ENCODE measurements around the gene SV2C.

- TF ChIP-seq SP1 (CRISPR knock-in tag; conservative IDR thresholded peaks at IDR 0.05): no peak
- TF ChIP-seq ATF1 (CRISPR knock-in tag; IDR thresholded peaks at IDR 0.05): no peak
- TF ChIP-seq, protein P1, sequence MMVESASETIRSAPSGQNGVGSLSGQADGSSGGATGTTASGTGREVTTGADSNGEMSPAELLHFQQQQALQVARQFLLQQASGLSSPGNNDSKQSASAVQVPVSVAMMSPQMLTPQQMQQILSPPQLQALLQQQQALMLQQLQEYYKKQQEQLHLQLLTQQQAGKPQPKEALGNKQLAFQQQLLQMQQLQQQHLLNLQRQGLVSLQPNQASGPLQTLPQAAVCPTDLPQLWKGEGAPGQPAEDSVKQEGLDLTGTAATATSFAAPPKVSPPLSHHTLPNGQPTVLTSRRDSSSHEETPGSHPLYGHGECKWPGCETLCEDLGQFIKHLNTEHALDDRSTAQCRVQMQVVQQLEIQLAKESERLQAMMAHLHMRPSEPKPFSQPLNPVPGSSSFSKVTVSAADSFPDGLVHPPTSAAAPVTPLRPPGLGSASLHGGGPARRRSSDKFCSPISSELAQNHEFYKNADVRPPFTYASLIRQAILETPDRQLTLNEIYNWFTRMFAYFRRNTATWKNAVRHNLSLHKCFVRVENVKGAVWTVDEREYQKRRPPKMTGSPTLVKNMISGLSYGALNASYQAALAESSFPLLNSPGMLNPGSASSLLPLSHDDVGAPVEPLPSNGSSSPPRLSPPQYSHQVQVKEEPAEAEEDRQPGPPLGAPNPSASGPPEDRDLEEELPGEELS (CRISPR knock-in tag; IDR thresholded peaks at IDR 0.05): no peak
- no peak for TF ChIP-seq TCF7 (CRISPR knock-in tag; IDR thresholded peaks at IDR 0.05; ENCODE audit: low read depth)
- TF ChIP-seq JUN (CRISPR knock-in tag; IDR thresholded peaks at IDR 0.05): no peak
- TF ChIP-seq, protein P2, sequence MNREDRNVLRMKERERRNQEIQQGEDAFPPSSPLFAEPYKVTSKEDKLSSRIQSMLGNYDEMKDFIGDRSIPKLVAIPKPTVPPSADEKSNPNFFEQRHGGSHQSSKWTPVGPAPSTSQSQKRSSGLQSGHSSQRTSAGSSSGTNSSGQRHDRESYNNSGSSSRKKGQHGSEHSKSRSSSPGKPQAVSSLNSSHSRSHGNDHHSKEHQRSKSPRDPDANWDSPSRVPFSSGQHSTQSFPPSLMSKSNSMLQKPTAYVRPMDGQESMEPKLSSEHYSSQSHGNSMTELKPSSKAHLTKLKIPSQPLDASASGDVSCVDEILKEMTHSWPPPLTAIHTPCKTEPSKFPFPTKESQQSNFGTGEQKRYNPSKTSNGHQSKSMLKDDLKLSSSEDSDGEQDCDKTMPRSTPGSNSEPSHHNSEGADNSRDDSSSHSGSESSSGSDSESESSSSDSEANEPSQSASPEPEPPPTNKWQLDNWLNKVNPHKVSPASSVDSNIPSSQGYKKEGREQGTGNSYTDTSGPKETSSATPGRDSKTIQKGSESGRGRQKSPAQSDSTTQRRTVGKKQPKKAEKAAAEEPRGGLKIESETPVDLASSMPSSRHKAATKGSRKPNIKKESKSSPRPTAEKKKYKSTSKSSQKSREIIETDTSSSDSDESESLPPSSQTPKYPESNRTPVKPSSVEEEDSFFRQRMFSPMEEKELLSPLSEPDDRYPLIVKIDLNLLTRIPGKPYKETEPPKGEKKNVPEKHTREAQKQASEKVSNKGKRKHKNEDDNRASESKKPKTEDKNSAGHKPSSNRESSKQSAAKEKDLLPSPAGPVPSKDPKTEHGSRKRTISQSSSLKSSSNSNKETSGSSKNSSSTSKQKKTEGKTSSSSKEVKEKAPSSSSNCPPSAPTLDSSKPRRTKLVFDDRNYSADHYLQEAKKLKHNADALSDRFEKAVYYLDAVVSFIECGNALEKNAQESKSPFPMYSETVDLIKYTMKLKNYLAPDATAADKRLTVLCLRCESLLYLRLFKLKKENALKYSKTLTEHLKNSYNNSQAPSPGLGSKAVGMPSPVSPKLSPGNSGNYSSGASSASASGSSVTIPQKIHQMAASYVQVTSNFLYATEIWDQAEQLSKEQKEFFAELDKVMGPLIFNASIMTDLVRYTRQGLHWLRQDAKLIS (CRISPR knock-in tag; IDR thresholded peaks at IDR 0.05; ENCODE audit: borderline replicate concordance): no peak
- TF ChIP-seq, protein P3, sequence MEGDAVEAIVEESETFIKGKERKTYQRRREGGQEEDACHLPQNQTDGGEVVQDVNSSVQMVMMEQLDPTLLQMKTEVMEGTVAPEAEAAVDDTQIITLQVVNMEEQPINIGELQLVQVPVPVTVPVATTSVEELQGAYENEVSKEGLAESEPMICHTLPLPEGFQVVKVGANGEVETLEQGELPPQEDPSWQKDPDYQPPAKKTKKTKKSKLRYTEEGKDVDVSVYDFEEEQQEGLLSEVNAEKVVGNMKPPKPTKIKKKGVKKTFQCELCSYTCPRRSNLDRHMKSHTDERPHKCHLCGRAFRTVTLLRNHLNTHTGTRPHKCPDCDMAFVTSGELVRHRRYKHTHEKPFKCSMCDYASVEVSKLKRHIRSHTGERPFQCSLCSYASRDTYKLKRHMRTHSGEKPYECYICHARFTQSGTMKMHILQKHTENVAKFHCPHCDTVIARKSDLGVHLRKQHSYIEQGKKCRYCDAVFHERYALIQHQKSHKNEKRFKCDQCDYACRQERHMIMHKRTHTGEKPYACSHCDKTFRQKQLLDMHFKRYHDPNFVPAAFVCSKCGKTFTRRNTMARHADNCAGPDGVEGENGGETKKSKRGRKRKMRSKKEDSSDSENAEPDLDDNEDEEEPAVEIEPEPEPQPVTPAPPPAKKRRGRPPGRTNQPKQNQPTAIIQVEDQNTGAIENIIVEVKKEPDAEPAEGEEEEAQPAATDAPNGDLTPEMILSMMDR (IDR thresholded peaks at IDR 0.05): no peak
- no peak for TF ChIP-seq STAT6 (CRISPR knock-in tag; conservative IDR thresholded peaks at IDR 0.05; ENCODE audit: low read depth)
- no peak for TF ChIP-seq FOXP1 (CRISPR knock-in tag; IDR thresholded peaks at IDR 0.05; ENCODE audit: borderline replicate concordance)
- TF ChIP-seq FOXK1 (CRISPR knock-in tag; IDR thresholded peaks at IDR 0.05): no peak
- no peak for TF ChIP-seq PRDM15 (CRISPR knock-in tag; IDR thresholded peaks at IDR 0.05)
- no peak for TF ChIP-seq ZNF138 (CRISPR knock-in tag; conservative IDR thresholded peaks at IDR 0.05)
- TF ChIP-seq, protein P4, sequence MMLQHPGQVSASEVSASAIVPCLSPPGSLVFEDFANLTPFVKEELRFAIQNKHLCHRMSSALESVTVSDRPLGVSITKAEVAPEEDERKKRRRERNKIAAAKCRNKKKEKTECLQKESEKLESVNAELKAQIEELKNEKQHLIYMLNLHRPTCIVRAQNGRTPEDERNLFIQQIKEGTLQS (CRISPR knock-in tag; conservative IDR thresholded peaks at IDR 0.05): no peak
- TF ChIP-seq CREM (CRISPR knock-in tag; IDR thresholded peaks at IDR 0.05): no peak
Observed at GRCh38 chr5:76379316-76379715, 296.1 kb downstream of the SV2C start.
